MCF 10A (cell line): ENCODE measurements around the gene ZBTB25. TPM values are rescaled to one million over a fixed set of nuclear protein-coding genes. Genes with fewer than 3 reads are reported as not detected.

Source experiments
- BruUV-seq: library from RNA; stranded (reverse); fragments of 400-500 nt; replicated peaks from 2 replicates; lab custom pipeline; 2021; lab: Mats Ljungman, UMichigan
- CTCF ChIA-PET: fragments of 300-600 bp; sonication (Branson Sonifier 250); formaldehyde crosslinking; extraction: SDS; loops from one replicate; lab custom pipeline; 2021; ENCODE audit warnings: antibody characterized with exemption, inconsistent platforms; lab: Yijun Ruan, JAX
- POLR2A ChIA-PET: fragments of 300-600, 350-650 bp; sonication (Branson Sonifier 250); formaldehyde crosslinking; extraction: SDS; loops from one replicate; lab custom pipeline; 2020; ENCODE audit warnings: antibody characterized with exemption, inconsistent platforms; lab: Yijun Ruan, JAX
- DNase-seq: peaks from one replicate; pipeline ENCODE4 v3.0.0-alpha.2; 2018; ENCODE audit not compliant: unreplicated experiment
- H3K27ac Mint-ChIP-seq: one replicate; pipeline ENCODE4 v1.8.0; 2022; ENCODE audit warnings: mild to moderate bottlenecking, low read depth, mixed read lengths; ENCODE audit not compliant: unreplicated experiment
- H3K27me3 Mint-ChIP-seq: one replicate; pipeline ENCODE4 v1.8.0; 2022; ENCODE audit warnings: mixed read lengths; ENCODE audit not compliant: insufficient read depth, unreplicated experiment
- H3K36me3 Mint-ChIP-seq: one replicate; pipeline ENCODE4 v1.8.0; 2022; ENCODE audit warnings: mild to moderate bottlenecking, moderate library complexity, mixed read lengths; ENCODE audit not compliant: insufficient read depth, unreplicated experiment
- H3K4me1 Mint-ChIP-seq: one replicate; pipeline ENCODE4 v1.8.0; 2022; ENCODE audit warnings: mixed read lengths; ENCODE audit not compliant: insufficient read depth, unreplicated experiment
- H3K4me3 Mint-ChIP-seq: one replicate; pipeline ENCODE4 v1.8.0; 2022; ENCODE audit warnings: mild to moderate bottlenecking, moderate library complexity, mixed read lengths; ENCODE audit not compliant: unreplicated experiment
- H3K9me3 Mint-ChIP-seq: one replicate; pipeline ENCODE4 v1.8.0; 2022; ENCODE audit warnings: mixed read lengths; ENCODE audit not compliant: unreplicated experiment
- CTCF ChIP-seq: fragments of 200-600 bp; IDR thresholded peaks from one replicate; pipeline ENCODE4 v1.8.0; 2022; ENCODE audit warnings: antibody characterized with exemption, mild to moderate bottlenecking; ENCODE audit not compliant: unreplicated experiment
- intact Hi-C: fragments of 100-400 bp; cut with micrococcal nuclease; formaldehyde crosslinking; loops from 2 replicates; pipeline ENCODE4 v1.14.1; 2022
- total RNA-seq: library from RNA; stranded (reverse); gene quantifications from 2 replicates; pipeline ENCODE4 v1.2.3, GENCODE V29; 2022

The ZBTB25 gene
- total RNA-seq, 1 experiment from 2014 or later = 11.7 TPM

- Mint-ChIP-seq H3K27me3 (no peaks in the 10 kb centered on the region), H3K9me3 (no peaks in the 10 kb centered on the region), H3K4me3 (no peak overlapping the region), H3K36me3 (peaks cover 77% of the 10 kb centered on the region), H3K27ac (no peak overlapping the region), H3K4me1 (peaks cover 4% of the 10 kb centered on the region)
- no peak for TF ChIP-seq CTCF
- DNase-seq = no peak
- intact Hi-C loops = no loop called here
- CTCF ChIA-PET = interaction anchor here (0.6 kb wide), 3 partner anchors 18 to 528 kb away, joined by 3 to 4 read pairs (median 3); no protein-coding TSS in a partner anchor
- POLR2A ChIA-PET = no interaction called here
- BruUV-seq = no TSS peak
Measured at GRCh38 chr14:64412237-64412636, 91.4 kb downstream of the ZBTB25 start.

- H3K27ac Mint-ChIP-seq = no peak overlapping the region
- H3K4me1 Mint-ChIP-seq = peaks cover 4% of the 10 kb centered on the region
- no peak overlapping the region for H3K4me3 Mint-ChIP-seq
- peaks cover 76% of the 10 kb centered on the region for H3K36me3 Mint-ChIP-seq
- TF ChIP-seq CTCF = no peak
- H3K9me3 Mint-ChIP-seq = no peaks in the 10 kb centered on the region
- BruUV-seq = no TSS peak
- CTCF ChIA-PET = interaction anchor here (0.6 to 0.7 kb wide), 2 partner anchors 19 to 174 kb away, joined by 3 read pairs; no protein-coding TSS in a partner anchor
- POLR2A ChIA-PET = no interaction called here
- intact Hi-C loops = no loop called here
- DNase-seq = no peak
- no peaks in the 10 kb centered on the region for H3K27me3 Mint-ChIP-seq
Measured at GRCh38 chr14:64411001-64411400, 92.6 kb downstream of the ZBTB25 start.

- POLR2A ChIA-PET = no interaction called here
- TF ChIP-seq CTCF = no peak
- Mint-ChIP-seq H3K9me3 (no peaks in the 10 kb centered on the region), H3K4me1 (peaks cover 4% of the 10 kb centered on the region), H3K27me3 (no peaks in the 10 kb centered on the region), H3K4me3 (no peak overlapping the region), H3K27ac (peak overlapping the region; percentile 35), H3K36me3 (peaks cover 70% of the 10 kb centered on the region)
- intact Hi-C loops = no loop called here
- no TSS peak for BruUV-seq
- peak; percentile 71 for DNase-seq
- CTCF ChIA-PET = interaction anchor here (0.6 to 1.0 kb wide), 3 partner anchors 19 to 389 kb away, joined by 3 read pairs; no protein-coding TSS in a partner anchor
Measured at GRCh38 chr14:64410084-64410774, 93.4 kb downstream of the ZBTB25 start.

DNA sequence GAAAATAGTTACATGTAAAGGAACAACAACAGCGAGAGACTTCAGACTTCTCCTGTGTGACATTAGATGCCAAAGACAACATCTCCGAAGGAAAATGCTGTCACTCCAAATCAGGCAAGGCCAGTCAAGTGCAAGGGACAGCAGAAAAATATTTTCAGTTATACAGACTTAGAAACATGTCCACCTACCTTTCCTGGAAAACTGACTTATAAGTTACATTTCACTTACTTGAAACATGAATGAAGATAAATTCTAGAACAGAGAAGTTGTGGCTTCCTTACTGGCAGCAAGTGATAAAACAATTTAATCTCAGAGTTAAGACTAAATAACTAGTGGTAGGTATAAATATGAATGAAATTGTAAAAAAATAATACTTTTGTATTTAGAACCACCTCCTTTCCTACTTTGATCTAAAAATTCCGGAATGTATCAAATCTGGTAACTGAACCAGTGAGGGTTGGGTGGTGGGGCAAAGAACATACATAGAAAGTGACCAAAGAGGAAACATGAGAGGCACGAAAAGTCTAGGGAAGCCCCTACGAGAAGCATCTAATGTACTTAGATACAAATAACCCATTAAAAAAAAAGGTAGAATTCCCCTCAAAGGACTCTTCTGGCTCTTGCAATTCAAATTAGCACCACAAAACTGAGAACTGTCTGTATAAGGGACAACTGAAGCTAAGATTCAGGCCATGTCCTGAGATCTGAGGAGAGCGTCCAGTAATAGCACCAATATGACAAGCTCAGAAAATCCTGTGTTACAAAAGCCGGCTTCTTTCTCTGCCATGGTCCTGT lies 94.3 kb downstream of the ZBTB25 start:
- Mint-ChIP-seq H3K4me1 (peaks cover 4% of the 10 kb centered on the region), H3K36me3 (peaks cover 70% of the 10 kb centered on the region), H3K27me3 (no peaks in the 10 kb centered on the region), H3K9me3 (no peaks in the 10 kb centered on the region), H3K27ac (peak overlapping the region; percentile 35), H3K4me3 (no peak overlapping the region)
- no TSS peak for BruUV-seq
- CTCF ChIA-PET = interaction anchor here (0.6 to 1.0 kb wide), 2 partner anchors 29 to 291 kb away, joined by 3 read pairs; no protein-coding TSS in a partner anchor
- no peak for DNase-seq
- no peak for TF ChIP-seq CTCF
- intact Hi-C loops = no loop called here
- POLR2A ChIA-PET = no interaction called here
